Stimulated activated naive CD8-positive, alpha-beta T cell treated with anti-CD3 and anti-CD28 coated beads, Interleukin-15, amount 100 ng/mL, for 72 hours (primary cell): ENCODE measurements around the gene ACVR2B.

Experiments used
- ATAC-seq: fragments of 150-1000 bp; cut with Tn5 transposase; 2 replicates; pipeline ENCODE4 v1.10.0; 2021; ENCODE audit warnings: mild to moderate bottlenecking, moderate library complexity
- DNase-seq, 2 donors: peaks; one replicate each; pipeline ENCODE4 v3.0.0; 2021 to 2022
- H3K27ac Mint-ChIP-seq, 2 donors: one replicate each; pipeline ENCODE4 v1.8.0; 2022; ENCODE audit warnings: mild to moderate bottlenecking in 2 of 2, mixed read lengths in 2 of 2, moderate library complexity in 2 of 2
- H3K27me3 Mint-ChIP-seq: one replicate; pipeline ENCODE4 v1.8.0; 2022; ENCODE audit warnings: mixed read lengths
- H3K4me1 Mint-ChIP-seq: one replicate; pipeline ENCODE4 v1.8.0; 2022; ENCODE audit warnings: mild to moderate bottlenecking, mixed read lengths
- H3K4me3 Mint-ChIP-seq, 2 donors: one replicate each; pipeline ENCODE4 v1.8.0; 2022; ENCODE audit warnings: mild to moderate bottlenecking in 2 of 2, mixed read lengths in 2 of 2, moderate library complexity in 1 of 2
- H3K9me3 Mint-ChIP-seq, 2 donors: one replicate each; pipeline ENCODE4 v1.8.0; 2022; ENCODE audit warnings: mixed read lengths in 2 of 2

The ACVR2B gene

GRCh38 chr3:38473229-38473628 is 19.5 kb downstream of the ACVR2B start:
- DNase-seq (no peak), ATAC-seq (no peak)
- no peak overlapping the region for H3K4me3 Mint-ChIP-seq
- H3K4me1 Mint-ChIP-seq, result peaks cover 18% of the 10 kb centered on the region
- H3K9me3 Mint-ChIP-seq, result peaks cover 21 to 26% of the 10 kb centered on the region in 2 donors
- H3K27ac Mint-ChIP-seq, result peak overlapping the region in 1 of 2 donors; percentile 74
- no peaks in the 10 kb centered on the region for H3K27me3 Mint-ChIP-seq

- H3K27ac Mint-ChIP-seq, result peak overlapping the region in 1 of 2 donors; percentile 73
- H3K4me1 Mint-ChIP-seq, result peaks cover 18% of the 10 kb centered on the region
- H3K9me3 Mint-ChIP-seq, result peaks cover 7 to 8% of the 10 kb centered on the region in 2 donors
- H3K27me3 Mint-ChIP-seq, result no peaks in the 10 kb centered on the region
- no peak overlapping the region for H3K4me3 Mint-ChIP-seq
- DNase-seq (no peak), ATAC-seq (no peak)
Observed at GRCh38 chr3:38474928-38475605, 21.4 kb downstream of the ACVR2B start.

GRCh38 chr3:38475716-38476115 is 22.0 kb downstream of the ACVR2B start:
- no peak overlapping the region for H3K27ac Mint-ChIP-seq
- no peak for ATAC-seq
- H3K4me3 Mint-ChIP-seq, result no peak overlapping the region
- peaks cover 18% of the 10 kb centered on the region for H3K4me1 Mint-ChIP-seq
- DNase-seq, result no peak
- peaks cover under 1 to 1% of the 10 kb centered on the region in 2 donors for H3K9me3 Mint-ChIP-seq
- H3K27me3 Mint-ChIP-seq, result no peaks in the 10 kb centered on the region

DNA sequence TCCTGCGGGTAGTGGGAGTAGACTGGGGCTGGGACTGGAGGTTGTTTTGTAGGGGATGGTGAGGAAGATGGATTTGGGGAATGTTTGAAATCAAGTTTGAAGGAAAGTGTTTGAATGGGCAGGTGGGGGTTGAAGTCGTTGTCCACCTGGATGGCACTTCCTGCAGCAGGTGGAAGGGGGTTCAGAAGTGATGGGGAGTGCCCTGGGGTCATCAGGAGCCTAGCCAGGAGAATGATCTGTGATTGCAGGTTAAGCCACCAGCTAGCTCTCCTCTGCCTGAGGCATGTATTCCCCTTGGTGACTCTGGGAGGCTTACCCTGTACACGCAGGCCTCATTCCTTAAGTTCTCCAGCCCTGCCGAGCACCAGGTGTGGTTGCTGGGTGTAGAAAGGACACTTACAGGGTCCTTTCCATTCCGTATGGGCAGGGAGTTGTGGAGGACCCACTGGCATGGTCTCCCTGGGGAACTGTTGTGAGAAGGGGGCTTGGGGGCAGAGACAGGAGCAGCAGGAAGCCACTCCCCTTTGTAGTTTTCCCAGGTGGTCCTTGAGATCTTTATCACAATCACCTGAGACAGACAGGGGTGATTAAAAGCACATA is 22.6 kb downstream of the ACVR2B start:
- no peak overlapping the region for H3K27ac Mint-ChIP-seq
- H3K9me3 Mint-ChIP-seq, result no peaks in the 10 kb centered on the region
- H3K27me3 Mint-ChIP-seq, result no peaks in the 10 kb centered on the region
- DNase-seq (no peak), ATAC-seq (no peak)
- peaks cover 18% of the 10 kb centered on the region for H3K4me1 Mint-ChIP-seq
- H3K4me3 Mint-ChIP-seq, result no peak overlapping the region

DNA sequence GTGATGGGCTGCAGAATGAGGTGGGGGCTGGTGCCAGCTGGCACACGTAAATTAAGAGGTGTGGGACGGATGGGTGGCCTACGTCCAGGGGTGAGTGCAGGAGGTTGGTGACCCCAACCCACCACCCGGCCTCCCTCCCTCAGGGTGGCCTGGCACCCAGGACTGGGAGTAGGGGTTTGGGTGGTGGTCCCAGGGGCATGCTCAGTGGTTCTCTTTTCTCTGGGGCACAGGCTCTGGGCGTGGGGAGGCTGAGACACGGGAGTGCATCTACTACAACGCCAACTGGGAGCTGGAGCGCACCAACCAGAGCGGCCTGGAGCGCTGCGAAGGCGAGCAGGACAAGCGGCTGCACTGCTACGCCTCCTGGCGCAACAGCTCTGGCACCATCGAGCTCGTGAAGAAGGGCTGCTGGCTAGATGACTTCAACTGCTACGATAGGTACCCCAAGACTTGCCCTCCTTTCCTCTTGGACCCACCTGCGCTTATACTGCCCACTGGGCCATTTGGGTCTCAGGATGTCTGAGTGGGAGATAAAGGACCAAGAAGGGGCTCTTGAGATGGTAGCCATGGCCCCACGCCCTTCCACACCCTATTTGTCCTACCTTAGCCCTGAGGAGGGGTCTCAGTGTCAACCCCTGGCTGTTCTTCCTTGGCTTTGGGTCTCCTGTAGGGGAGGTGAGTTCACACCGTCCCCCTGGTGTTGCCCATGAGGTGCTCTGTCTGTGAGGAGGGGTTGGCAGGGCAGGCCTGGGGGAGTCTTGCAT is 23.5 kb downstream of the ACVR2B start:
- no peaks in the 10 kb centered on the region for H3K27me3 Mint-ChIP-seq
- DNase-seq, result no peak
- peak; percentile 13 for ATAC-seq
- no peaks in the 10 kb centered on the region for H3K9me3 Mint-ChIP-seq
- peaks cover 15% of the 10 kb centered on the region for H3K4me1 Mint-ChIP-seq
- H3K27ac Mint-ChIP-seq, result peak overlapping the region in 1 of 2 donors; percentile 78
- no peak overlapping the region for H3K4me3 Mint-ChIP-seq

DNA sequence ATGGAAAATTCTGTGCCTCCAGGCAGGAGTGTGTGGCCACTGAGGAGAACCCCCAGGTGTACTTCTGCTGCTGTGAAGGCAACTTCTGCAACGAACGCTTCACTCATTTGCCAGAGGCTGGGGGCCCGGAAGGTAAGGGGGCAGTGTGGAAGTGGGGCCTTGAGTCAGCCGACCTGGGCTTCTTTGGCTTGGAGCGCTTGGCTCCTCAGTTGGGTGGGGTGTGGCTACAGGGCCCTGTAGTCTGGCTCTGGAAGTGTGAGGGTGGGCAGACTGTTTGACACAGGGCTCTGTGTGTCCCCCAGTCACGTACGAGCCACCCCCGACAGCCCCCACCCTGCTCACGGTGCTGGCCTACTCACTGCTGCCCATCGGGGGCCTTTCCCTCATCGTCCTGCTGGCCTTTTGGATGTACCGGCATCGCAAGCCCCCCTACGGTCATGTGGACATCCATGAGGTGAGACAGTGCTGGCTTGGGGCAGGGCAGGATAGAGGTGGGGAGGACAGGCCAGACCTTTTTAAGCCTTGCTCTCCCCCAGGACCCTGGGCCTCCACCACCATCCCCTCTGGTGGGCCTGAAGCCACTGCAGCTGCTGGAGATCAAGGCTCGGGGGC is 24.3 kb downstream of the ACVR2B start:
- no peaks in the 10 kb centered on the region for H3K9me3 Mint-ChIP-seq
- no peak overlapping the region for H3K4me3 Mint-ChIP-seq
- no peak for DNase-seq
- peak; percentile 12 for ATAC-seq
- H3K27me3 Mint-ChIP-seq, result no peaks in the 10 kb centered on the region
- peak overlapping the region in 1 of 2 donors; percentile 78 for H3K27ac Mint-ChIP-seq
- H3K4me1 Mint-ChIP-seq, result peaks cover 8% of the 10 kb centered on the region

- no peak for ATAC-seq
- Mint-ChIP-seq H3K27ac (no peak overlapping the region), H3K4me3 (no peak overlapping the region), H3K4me1 (no peaks in the 10 kb centered on the region), H3K9me3 (no peaks in the 10 kb centered on the region), H3K27me3 (no peaks in the 10 kb centered on the region)
- no peak for DNase-seq
Observed at GRCh38 chr3:38478901-38479300, 25.2 kb downstream of the ACVR2B start.

GRCh38 chr3:38479431-38480092 is 25.9 kb downstream of the ACVR2B start:
- H3K4me1 Mint-ChIP-seq, result no peaks in the 10 kb centered on the region
- peak; percentile 36 to 51 for DNase-seq
- no peaks in the 10 kb centered on the region for H3K27me3 Mint-ChIP-seq
- H3K4me3 Mint-ChIP-seq, result no peak overlapping the region
- no peaks in the 10 kb centered on the region for H3K9me3 Mint-ChIP-seq
- H3K27ac Mint-ChIP-seq, result no peak overlapping the region
- ATAC-seq, result peak; percentile 65

- no peak overlapping the region for H3K27ac Mint-ChIP-seq
Observed at GRCh38 chr3:38480093-38480445, 26.4 kb downstream of the ACVR2B start.

DNA sequence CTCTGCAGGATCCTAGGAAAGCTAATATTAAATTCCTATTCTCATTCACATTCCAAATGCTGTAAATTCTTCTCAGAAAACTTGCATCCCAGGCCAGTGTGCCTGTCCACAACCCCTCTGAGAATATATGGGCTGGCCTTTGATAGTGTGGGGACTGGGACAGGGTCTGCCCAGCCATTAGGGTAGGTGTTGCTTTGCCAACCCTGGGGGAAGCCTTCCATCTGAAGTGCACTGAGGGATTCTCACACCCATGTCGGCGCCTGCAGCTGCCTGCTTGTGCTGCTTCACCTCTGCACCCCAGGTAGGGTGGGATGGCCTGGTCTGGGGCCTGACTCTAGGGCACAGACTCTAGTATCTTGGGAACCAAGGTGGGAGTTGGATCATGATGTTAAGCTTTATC is 27.2 kb downstream of the ACVR2B start:
- no peak overlapping the region for H3K4me3 Mint-ChIP-seq
- H3K4me1 Mint-ChIP-seq, result no peaks in the 10 kb centered on the region
- no peaks in the 10 kb centered on the region for H3K27me3 Mint-ChIP-seq
- H3K9me3 Mint-ChIP-seq, result no peaks in the 10 kb centered on the region
- no peak for ATAC-seq
- no peak for DNase-seq
- no peak overlapping the region for H3K27ac Mint-ChIP-seq

More at GRCh38 chr3:38480093-38480445, 26.4 kb downstream of the ACVR2B start:
- H3K4me3 Mint-ChIP-seq, result no peak overlapping the region
- H3K9me3 Mint-ChIP-seq, result no peaks in the 10 kb centered on the region
- no peaks in the 10 kb centered on the region for H3K4me1 Mint-ChIP-seq
- ATAC-seq (no peak), DNase-seq (no peak)
- H3K27me3 Mint-ChIP-seq, result no peaks in the 10 kb centered on the region

- DNase-seq (no peak), ATAC-seq (no peak)
- no peaks in the 10 kb centered on the region for H3K27me3 Mint-ChIP-seq
- peaks cover 11% of the 10 kb centered on the region for H3K4me1 Mint-ChIP-seq
- no peak overlapping the region for H3K27ac Mint-ChIP-seq
- H3K9me3 Mint-ChIP-seq, result no peaks in the 10 kb centered on the region
- H3K4me3 Mint-ChIP-seq, result no peak overlapping the region
Observed at GRCh38 chr3:38482951-38483350, 29.3 kb downstream of the ACVR2B start.

GRCh38 chr3:38487323-38487722 is 33.6 kb downstream of the ACVR2B start:
- no peak for DNase-seq
- ATAC-seq, result no peak
- no peak overlapping the region for H3K27ac Mint-ChIP-seq
- H3K4me1 Mint-ChIP-seq, result peaks cover 11% of the 10 kb centered on the region
- H3K4me3 Mint-ChIP-seq, result no peak overlapping the region
- H3K9me3 Mint-ChIP-seq, result no peaks in the 10 kb centered on the region
- no peaks in the 10 kb centered on the region for H3K27me3 Mint-ChIP-seq

DNA sequence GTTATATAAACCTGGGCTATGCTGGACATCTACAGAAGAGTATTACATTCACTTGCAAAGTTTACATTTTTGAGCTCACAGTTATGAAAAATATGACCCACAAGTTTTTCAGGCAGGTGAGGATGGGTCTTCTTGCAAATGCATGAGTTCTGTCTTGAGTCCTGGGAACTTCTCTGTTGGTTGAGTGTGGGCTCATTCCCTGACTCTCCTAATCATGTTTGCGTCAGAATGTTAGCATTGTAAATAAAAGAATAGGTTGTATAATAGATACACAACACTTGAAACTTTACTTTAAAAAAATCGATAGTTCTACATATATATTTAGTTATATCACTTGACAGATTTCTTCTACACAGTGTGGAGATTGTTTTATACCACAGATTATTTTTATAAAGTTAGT is 35.3 kb downstream of the ACVR2B start:
- ATAC-seq, result no peak
- Mint-ChIP-seq H3K27me3 (no peaks in the 10 kb centered on the region), H3K9me3 (no peaks in the 10 kb centered on the region), H3K4me1 (peaks cover 11% of the 10 kb centered on the region), H3K4me3 (no peak overlapping the region), H3K27ac (no peak overlapping the region)
- no peak for DNase-seq

- Mint-ChIP-seq H3K9me3 (no peaks in the 10 kb centered on the region), H3K4me1 (peaks cover 11% of the 10 kb centered on the region), H3K4me3 (no peak overlapping the region), H3K27ac (no peak overlapping the region), H3K27me3 (no peaks in the 10 kb centered on the region)
- no peak for DNase-seq
- no peak for ATAC-seq
Observed at GRCh38 chr3:38489766-38490165, 36.1 kb downstream of the ACVR2B start.

GRCh38 chr3:38490281-38491030 is 36.8 kb downstream of the ACVR2B start:
- H3K4me1 Mint-ChIP-seq, result peaks cover 11% of the 10 kb centered on the region
- no peak for ATAC-seq

More at GRCh38 chr3:38490281-38491030, 36.8 kb downstream of the ACVR2B start:
- Mint-ChIP-seq H3K27ac (no peak overlapping the region), H3K4me3 (no peak overlapping the region), H3K27me3 (no peaks in the 10 kb centered on the region), H3K9me3 (no peaks in the 10 kb centered on the region)
- DNase-seq, result no peak
